HG02884 (cell line): ENCODE measurements around the gene SREK1IP1.
A peak's percentile ranks its signal among the peaks of the same experiment; 100 is the strongest.

Source experiments
- ATAC-seq: cut with Tn5 transposase; IDR thresholded peaks from one replicate; pipeline ENCODE4 v1.9.1; 2021; ENCODE audit warnings: mild to moderate bottlenecking, moderate library complexity; ENCODE audit not compliant: unreplicated experiment

Gene SREK1IP1

DNA sequence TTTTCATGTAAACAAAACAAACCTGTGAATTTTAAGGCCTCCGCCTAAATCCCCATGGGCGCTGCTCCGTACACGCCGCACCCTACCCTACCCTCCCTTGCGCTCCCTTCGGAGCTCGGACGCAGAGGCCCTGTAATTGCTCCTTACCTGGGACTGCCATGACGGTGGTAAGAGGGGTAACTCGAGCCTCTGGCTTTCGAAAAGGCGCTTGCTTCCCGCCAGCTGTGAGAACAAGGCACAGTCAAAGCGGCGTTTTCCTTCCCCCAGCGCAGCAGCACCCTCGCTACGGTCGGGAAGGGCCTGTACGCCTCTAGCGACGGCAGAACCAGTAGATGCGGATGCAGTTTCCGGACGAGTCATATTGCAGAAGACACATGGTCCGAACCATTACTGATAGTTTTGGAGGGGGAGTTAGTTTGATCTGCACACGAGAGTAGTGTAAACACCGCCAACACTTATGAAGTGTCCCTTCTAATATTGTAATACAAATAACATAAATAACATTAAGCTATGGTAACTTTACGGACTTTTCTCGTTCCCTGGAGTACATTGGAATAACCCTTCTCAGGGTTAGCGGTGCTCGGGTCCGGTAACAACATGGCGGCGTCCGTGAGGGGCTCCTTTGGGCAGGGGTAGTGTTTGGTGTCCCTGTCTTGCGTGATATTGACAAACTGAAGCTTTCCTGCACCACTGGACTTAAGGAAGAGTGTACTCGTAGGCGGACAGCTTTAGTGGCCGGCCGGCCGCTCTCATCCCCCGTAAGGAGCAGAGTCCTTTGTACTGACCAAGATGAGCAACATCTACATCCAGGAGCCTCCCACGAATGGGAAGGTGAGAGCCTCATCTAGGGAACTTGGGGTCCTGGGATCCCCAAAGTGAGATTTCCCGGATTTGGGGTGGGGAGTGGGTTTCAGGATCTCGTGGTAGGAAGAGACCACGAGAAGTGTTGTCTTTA, at the start of gene SREK1IP1, which contains the start of gene CWC27:
SREK1IP1 (minus strand) TSS at position 334 of the 955 bp plus-strand sequence; CDS start at position 160, 174 bp downstream.
CWC27 (plus strand) TSS at position 573 of the 955 bp plus-strand sequence; CDS start at position 790, 217 bp downstream.
- ATAC-seq: peak; percentile 93

DNA sequence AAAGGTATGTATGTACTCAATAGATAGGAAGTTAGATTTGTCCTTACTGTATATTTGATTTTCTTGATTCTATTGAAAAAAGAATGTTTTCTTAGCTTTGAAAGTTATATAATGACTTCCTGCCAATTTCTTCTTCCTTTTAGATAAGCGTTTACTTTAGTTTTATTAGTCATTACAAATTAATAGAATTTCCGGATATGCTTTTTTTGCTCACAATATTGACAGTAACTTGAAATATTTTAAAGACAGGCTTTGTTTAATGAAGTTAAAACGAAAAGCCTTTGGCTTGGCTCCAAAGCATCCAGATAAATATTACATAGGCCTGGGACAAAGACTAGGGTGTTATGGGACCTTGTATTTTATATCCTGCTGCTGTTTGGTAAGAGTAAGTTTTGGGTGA, 49.8 kb upstream of the SREK1IP1 start:
- ATAC-seq: no peak

DNA sequence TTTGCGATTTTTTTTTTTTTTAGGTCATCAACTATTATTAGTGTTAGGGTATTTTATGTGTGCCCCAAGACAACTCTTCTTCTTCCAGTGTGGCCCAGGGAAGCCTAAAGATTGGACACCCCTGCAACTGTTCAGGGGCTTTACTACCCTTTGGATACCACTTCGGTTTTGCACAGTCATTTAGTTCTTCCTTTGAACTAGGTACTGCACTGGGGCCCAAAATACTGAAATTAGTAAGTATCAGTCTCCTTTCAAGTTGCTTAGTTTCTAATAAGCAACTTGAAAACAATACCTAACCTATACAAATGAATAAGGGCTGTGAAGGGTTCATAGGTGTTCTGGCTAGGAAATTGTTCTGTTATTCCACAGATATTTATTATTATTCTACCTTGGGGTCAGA, 45.6 kb upstream of the SREK1IP1 start:
- peak; percentile 97 for ATAC-seq

DNA sequence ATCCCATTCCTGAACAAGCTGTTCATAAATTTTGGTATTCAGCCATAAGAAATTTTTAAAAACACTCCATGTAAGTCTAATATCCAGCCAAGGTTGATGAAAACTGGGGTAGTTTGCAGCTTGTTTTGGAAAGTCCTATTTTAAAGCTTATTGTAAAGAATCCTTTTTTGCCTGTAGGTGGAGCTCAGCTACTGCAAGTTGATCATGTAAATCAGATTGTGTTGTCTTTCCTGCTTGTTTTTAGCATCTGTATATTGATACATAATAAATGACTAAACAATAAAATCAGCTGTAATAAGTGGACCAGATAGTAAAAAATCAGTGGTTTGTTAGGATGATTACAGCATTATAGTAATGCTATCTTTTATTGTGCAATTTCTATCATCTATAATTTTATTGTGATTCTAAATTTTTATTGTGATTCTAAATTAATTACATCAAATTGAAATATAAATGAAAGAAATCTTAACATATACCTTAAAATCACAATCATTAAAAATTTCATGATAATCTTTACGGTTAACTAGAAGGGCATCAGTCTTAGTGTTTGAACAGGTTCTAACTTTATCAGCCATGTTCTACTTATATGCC, 42.7 kb upstream of the SREK1IP1 start:
- no peak for ATAC-seq

DNA sequence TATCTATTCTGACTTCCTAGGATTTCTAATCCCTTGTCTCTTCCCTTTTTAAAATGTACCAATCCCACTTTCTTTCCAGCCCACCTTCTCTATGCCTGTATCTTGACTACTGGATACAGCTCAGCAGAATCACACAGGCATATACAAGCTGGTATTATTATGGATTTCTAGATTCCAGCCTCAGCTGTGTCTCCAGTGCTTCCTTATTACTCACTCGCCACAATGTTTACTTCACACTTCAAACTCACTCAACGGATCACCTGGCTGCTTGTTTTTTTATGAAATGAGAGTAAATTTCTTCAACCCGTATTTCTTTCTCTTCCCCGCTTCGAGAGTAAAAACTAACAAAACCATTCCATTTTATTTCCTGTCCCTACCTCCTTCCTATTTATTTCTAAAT, 39.0 kb upstream of the SREK1IP1 start:
- no peak for ATAC-seq

DNA sequence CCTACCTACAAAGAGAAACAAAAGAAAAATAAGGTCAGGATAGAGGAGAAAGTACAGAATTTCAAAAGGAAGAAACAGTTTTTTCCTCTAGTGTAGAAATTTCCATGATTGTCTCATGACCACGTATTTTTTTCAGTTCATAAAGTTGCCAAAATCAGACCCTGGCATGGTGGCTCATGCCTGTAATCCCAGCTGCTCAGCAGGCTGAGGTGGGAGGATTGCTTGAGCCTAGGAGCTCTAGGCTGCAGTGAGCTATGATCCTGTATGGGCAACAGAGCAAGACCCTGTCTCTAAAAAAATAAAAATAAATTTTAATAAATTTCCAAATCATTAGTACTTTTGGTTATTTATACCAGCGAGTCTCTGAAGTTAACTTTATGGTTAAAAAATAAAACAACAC, 38.0 kb upstream of the SREK1IP1 start:
- ATAC-seq: no peak

DNA sequence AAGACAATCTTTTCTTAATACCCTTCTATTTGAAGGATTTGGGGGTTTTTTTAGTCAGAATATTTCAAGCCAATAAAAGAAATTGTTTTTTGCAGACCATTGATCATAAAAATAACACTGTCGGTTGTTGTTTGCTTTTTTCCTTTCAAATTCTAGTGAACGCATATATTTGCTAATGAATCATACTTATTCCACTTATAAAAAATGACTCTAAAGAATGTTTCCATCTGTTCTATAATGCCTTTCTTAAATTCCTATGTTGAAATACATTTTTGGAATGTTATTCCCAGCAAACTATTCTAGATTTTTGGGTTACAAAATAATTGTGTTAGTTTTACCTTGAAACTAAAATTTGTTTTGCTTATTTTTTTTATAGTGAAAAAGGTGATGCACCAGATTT, 32.4 kb upstream of the SREK1IP1 start:
- ATAC-seq: no peak

DNA sequence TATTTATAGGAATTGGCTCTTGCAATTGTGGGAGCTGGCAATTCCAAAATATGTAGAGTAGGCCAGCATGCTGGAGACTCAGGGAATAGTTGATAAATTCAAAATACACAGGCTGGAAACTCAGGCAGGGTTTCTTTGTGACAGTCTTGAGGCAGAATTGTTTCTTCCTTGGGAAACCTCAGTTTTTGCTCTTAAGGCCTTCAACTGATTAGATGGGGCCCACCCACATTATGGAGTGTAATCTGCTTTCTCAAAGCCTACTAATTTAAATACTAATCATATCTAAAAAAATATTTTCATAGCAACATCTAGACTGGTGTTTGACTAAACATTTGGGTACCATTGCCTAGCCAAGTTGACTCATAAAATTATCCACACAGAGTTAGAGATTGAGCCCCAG, 27.8 kb upstream of the SREK1IP1 start:
- ATAC-seq: no peak

DNA sequence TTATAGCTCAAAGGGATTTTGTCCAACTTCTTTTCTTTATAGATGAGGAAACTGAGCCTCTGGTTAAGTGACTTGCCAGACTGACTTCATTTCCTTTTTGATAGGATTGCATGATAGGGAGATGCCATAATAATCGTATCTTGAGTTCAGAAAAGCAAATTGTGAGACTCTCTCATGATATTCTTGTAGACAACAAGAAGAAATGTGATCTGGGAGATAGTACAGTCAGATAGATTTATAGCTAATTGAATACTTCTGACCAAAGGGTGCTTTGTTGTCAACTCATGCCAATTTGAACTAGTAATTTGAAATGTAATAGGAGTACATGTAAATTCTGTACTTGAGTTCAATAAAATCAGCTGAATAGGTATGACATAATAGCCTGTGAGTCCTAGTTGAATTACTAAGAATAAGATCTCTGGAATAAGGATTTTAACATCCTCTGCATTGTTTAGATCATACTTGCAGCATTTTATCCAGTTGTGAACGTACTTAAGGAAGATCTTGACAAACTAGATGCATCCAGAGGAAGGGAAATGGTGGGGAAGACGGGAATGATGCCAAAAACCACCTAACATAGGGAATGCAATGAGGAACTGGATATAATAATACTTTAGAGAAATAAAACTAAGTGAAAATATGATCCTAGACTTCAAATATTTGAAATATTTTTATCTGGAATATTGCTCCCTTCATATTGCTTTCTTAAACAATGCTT, 25.7 kb upstream of the SREK1IP1 start:
- no peak for ATAC-seq

DNA sequence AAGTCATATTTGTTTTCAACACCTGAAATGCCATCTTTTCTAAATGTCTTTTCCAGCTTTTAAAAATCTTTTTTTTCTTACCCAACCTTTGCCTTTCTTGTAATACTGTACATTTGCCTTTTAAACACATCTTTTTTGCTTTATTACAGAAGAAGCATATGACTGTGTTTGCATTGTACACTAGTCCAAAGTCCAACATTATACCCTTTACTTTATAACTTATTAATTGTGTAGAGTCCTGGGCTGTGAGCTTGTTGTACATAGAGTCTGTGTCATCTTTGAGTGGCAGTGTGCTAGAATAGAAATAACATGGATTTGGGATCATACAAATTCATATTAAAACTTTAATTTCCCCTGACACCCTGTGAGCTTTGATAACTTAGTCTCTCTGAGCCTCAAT, 24.0 kb upstream of the SREK1IP1 start:
- no peak for ATAC-seq

DNA sequence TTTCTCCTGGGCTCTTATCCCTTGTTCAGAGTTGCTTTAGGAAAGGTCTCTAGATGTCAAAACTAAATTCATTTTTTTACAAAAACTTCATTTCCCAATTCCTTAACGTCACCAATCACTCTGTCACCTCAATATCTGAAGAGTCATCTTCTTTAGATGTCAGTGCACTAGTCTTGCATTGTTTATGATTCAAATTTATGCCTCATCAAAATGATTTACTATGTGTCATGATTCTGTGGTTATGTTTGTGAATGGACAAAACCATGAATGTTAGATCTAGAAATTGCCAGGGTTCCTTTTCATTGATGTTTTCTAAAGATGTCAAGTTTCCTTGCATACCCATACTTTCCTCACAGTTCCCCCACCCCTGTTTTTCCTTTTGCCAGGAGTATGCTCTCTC, 21.7 kb upstream of the SREK1IP1 start:
- no peak for ATAC-seq

DNA sequence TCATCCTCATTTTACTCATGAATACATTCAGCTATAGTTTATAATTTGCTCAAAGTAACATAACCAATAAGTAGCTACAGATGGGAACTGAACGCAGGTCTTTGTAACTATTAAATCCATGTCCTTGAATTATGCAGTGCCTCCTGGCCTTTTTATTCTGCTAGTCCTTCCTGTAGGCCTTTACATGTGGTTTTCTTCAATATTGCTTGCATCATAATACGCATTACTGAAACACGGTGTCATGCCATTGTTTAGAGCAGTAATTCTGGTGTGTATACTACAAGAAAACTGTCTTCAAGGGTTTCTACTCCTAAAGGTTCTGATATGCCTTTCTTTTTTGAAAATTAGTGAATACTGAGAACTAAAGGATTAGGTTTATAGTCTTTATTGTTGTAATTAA, 21.0 kb upstream of the SREK1IP1 start:
- ATAC-seq: no peak

DNA sequence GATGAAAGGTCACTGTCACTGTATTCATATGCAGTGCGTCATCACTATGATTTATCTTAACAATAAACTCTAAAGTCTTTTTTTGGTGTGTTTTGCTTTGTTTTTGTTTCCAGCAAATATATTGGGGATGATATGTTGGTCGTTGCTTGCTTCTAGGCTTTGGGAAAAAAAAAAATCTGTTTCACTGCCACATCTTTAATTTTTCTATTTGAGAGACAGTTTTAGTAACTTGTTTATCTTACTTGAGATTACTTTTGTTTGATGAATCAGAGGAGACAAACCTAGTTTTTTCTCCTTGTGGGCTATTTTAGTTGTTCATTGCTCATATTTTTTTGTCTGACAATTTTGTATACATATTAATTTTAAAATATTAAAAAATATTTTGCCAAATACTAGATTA, 19.7 kb upstream of the SREK1IP1 start:
- ATAC-seq: no peak

DNA sequence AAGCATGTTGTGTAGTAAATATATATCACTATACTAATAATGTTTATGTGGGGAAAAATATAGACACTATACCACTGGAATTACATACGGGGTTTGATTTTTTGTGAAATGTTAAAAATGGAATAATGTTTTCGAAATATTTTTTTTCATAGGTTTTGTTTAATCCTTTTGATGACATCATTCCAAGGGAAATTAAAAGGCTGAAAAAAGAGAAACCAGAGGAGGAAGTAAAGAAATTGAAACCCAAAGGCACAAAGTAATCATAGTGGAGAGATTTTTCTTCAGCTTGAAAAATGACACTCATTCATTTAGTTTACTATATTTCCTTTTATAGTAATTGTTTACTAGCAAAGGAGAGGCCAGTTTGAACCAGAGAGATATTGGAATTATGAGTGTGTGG, 17.9 kb upstream of the SREK1IP1 start:
- ATAC-seq: no peak

DNA sequence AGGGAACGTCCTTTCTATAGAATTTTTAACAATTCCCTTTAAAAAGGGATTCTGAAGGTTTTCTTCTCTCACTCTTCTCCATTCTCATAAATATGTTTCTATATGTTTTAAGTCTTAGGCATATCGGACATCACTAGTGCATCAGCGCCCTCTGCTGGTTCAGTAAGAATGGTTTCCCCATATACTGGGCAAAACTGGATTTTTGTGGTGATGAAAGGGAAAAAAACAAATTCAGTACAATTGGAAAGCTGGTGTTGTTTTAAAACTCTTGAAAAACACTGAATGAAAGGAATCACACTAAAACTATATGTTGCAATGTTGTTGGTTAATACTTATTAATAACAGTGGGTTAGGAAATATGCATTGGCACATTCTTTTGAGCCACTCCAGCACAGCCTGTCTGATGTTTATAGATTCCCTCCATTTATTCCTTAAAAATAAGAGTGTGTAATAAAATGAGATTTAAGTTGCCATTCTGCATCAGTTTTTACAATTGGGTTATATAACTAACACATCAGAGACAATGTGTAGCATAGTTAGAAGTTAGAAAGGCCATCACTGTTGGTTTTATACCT, 16.0 kb upstream of the SREK1IP1 start:
- peak; percentile 87 for ATAC-seq

DNA sequence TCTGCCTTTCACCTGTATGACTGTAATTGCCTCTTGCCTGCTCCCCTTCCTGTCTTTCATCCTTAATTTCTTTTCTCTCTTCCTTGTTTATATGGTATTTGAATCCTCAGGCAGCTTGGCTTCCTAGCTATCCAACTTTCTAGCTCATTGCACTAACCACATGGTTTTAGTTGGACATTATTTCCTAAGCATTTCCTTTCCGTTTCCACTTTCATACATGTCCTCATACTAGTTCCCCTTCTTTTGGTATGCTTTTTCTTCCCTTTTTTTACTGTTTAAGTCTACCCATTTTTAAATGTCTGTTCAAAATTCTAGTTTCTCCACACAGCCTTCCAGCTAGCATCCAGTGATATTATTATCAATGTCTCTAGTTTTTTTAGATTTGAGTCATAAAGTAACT, 6.8 kb upstream of the SREK1IP1 start:
- no peak for ATAC-seq

DNA sequence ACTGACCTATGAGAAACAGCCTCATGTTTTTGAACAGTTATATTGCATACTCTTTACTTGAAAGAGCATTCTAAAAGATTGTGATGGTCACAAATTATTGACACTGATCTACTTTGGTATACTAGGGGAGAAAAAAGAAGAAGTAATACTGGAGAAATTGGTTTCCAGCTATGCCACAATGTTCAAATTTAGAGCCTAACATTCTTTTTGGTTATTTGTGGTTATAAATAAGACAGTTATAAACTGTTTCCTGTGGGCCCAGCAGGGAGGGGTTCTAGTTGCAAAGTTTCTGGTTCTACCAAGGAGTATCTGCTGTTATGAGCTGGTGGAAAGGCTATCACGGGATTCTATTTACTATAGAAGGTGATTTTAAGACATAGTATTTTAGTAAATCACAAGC, 5.0 kb upstream of the SREK1IP1 start:
- peak; percentile 52 for ATAC-seq

DNA sequence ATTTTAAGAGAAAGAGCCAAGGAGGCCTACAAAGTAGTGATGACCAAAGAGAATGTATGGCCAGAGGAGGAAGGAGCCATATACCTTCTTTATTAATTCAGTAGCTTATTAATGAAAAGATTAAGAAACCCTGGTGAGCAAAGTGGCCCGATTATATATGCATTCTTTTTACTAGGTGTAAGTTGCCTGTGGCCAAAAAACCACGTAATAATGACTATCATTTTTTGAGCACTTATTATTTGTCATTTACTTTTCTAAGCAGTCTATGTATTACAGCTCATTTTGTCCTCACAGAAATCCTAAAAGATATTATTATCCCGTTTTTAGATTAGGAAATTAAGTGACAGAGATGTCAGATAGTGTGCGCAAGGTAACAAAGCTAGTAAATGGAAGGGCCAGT, 3.2 kb upstream of the SREK1IP1 start:
- no peak for ATAC-seq

DNA sequence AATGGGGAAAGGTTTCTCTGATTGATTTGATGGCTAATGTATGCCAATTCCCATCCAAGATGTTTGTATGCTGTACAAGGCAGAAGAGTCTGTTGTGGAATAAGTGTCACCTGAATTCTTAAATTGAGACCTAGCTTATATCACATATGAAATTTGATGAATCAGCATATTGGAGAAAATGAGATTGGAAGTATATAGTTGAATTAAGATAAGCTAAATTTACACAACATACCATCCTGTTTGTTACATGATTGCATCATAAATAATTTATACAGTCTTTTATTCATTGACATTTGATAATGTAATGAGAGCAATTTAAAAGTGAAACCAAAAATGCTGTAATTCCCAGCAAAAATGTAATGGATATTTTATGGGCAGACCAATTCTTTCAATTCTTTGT, 1.4 kb upstream of the SREK1IP1 start:
- no peak for ATAC-seq

DNA sequence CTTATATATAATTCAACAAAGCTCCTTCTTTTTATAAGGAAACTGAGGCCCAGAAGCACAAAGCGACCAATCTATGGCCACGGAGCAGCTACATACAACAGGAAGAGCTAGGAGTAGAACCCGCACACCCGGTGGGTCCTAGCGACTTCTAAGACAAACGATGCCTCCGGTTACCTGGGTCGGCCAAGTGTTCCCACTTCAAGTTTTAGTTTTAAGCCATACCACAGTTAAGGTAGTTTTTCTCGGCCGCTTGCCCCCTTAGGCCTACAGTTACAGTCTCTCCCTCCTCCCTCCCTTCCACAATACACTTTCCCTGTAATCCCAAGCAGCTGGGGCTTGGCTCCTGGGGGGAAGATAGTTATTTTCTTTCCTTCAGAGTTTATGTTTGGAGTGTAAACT, 533 bp downstream of the SREK1IP1 start:
- ATAC-seq: peak; percentile 3

DNA sequence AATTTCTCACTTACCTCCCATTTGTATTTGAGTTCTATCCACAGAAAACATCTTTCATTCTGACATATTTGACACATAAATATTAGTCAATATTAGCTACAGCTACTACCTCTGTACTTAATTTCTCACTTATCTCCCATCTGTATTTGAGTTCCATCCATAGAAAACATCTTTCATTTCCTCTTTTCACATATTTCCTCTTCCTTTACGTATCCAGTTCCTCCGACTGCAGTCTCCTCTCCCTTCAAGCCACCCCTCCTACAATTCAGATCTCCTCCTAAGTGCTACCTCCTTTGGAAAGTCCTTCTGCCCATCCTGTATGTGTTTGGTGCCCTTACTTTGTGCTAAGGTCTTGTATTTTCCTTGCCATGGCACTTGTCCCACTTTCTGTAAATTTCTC, 1.6 kb downstream of the SREK1IP1 start:
- no peak for ATAC-seq
